Measurements from ENCODE around the gene MEF2C.

DNA sequence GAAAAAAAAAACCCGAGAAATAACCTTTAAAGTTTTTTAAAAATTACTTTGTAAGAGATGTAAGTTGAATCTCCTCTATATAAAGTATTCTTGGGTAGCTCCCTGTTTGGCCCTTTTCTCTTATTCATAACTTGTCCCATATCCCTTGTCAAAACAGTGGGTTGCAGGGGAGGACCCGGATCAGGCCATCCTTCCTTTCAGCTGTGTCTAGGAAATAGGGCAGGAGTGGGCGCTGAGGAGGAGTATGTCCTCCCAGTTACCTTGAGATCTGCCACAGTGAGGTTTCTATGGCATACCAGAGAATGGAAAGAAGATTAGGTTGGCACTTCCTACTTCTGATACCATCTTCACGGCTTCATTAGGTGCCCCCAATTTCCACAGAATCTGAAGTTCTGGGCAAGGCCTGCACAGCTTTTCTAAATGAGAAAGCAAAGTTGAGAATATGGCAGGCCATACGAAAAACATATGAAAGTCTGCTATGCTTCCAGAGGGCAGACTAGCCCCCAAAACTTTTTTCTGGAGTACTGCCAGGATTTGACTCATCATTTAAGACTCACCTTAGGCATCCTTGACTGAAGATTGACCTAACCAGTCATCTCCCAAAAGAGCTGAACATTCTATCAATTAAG, 20.3 kb downstream of the MEF2C start:
- TF ChIP-seq, protein P1, sequence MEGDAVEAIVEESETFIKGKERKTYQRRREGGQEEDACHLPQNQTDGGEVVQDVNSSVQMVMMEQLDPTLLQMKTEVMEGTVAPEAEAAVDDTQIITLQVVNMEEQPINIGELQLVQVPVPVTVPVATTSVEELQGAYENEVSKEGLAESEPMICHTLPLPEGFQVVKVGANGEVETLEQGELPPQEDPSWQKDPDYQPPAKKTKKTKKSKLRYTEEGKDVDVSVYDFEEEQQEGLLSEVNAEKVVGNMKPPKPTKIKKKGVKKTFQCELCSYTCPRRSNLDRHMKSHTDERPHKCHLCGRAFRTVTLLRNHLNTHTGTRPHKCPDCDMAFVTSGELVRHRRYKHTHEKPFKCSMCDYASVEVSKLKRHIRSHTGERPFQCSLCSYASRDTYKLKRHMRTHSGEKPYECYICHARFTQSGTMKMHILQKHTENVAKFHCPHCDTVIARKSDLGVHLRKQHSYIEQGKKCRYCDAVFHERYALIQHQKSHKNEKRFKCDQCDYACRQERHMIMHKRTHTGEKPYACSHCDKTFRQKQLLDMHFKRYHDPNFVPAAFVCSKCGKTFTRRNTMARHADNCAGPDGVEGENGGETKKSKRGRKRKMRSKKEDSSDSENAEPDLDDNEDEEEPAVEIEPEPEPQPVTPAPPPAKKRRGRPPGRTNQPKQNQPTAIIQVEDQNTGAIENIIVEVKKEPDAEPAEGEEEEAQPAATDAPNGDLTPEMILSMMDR (IDR thresholded peaks at IDR 0.05), result no peak
- TF ChIP-seq POLR2A (IDR thresholded peaks at IDR 0.05), result no peak

All from stomach (tissue), 4 donors.